Stimulated activated CD4-positive, alpha-beta T cell treated with anti-CD3 and anti-CD28 coated beads, TNF-alpha, amount 100 ng/mL, for 1 hour (primary cell): Measurements from ENCODE around the gene CCDC149.

Source experiments
- DNase-seq, 3 donors: peaks; one replicate each; pipeline ENCODE4 v3.0.0-alpha.2; 2020; ENCODE audit warnings: low read depth in 3 of 3, low spot score in 1 of 3

CCDC149 gene

GRCh38 chr4:24805566-24805965 is 107.3 kb downstream of the CCDC149 start:
- DNase-seq: no peak

- DNase-seq: no peak
Observed at GRCh38 chr4:24805067-24805466, 107.8 kb downstream of the CCDC149 start.

GRCh38 chr4:24802648-24803047 is 110.2 kb downstream of the CCDC149 start:
- DNase-seq: no peak

GRCh38 chr4:24801136-24801855 is 111.5 kb downstream of the CCDC149 start:
- DNase-seq: no peak

- no peak for DNase-seq
Observed at GRCh38 chr4:24800325-24800895, 112.4 kb downstream of the CCDC149 start.

GRCh38 chr4:24799544-24800324 is 113.1 kb downstream of the CCDC149 start:
- no peak for DNase-seq

GRCh38 chr4:24799196-24799543 is 113.7 kb downstream of the CCDC149 start:
- DNase-seq: no peak

- no peak for DNase-seq
Observed at GRCh38 chr4:24798036-24798610, 114.7 kb downstream of the CCDC149 start.

GRCh38 chr4:24796620-24797019 is 116.2 kb downstream of the CCDC149 start:
- DNase-seq: no peak

GRCh38 chr4:24795666-24796381 is 117.0 kb downstream of the CCDC149 start:
- no peak for DNase-seq

GRCh38 chr4:24794916-24795665 is 117.8 kb downstream of the CCDC149 start, which contains the start of gene SOD3:
TSS of gene SOD3 (plus strand) at chr4:24795573. CDS start at chr4:24799522, 3,949 bp downstream.
- no peak for DNase-seq

- no peak for DNase-seq
Observed at GRCh38 chr4:24794480-24794879, 118.4 kb downstream of the CCDC149 start.

GRCh38 chr4:24794051-24794450 is 118.8 kb downstream of the CCDC149 start:
- no peak for DNase-seq

- no peak for DNase-seq
Observed at GRCh38 chr4:24793219-24794005, 119.4 kb downstream of the CCDC149 start.

GRCh38 chr4:24792552-24792951 is 120.3 kb downstream of the CCDC149 start:
- no peak for DNase-seq

GRCh38 chr4:24791043-24791442 is 121.8 kb downstream of the CCDC149 start:
- DNase-seq: no peak

- no peak for DNase-seq
Observed at GRCh38 chr4:24783506-24783905, 129.3 kb downstream of the CCDC149 start.

- DNase-seq: no peak
Observed at GRCh38 chr4:24781999-24782745, 130.7 kb downstream of the CCDC149 start.

- no peak for DNase-seq
Observed at GRCh38 chr4:24780936-24781495, 131.8 kb downstream of the CCDC149 start.
